Fibroblast of lung (primary cell): ENCODE data around the gene CCNY. TPM values are rescaled to one million over a fixed set of nuclear protein-coding genes. Genes with fewer than 3 reads are reported as not detected.
"Not testable (repeated sequence)": the region's sequence is repeated elsewhere in the genome, so short reads cannot be mapped to it uniquely, and the experiment has no call there.

ENCODE experiments used
- DNase-seq, 2 donors: peaks; one replicate each; pipeline versions ENCODE4 v3.0.0 to v3.0.0-alpha.2; 2010; ENCODE audit warnings: low read depth in 2 of 2
- H2AFZ ChIP-seq: 2 replicates; pipeline ENCODE4 v1.5.1; 2012; ENCODE audit warnings: low read length, control low read depth, inconsistent platforms
- H3K27ac ChIP-seq: 2 replicates; pipeline ENCODE4 v1.5.1; 2011; ENCODE audit warnings: low read length, control low read depth; ENCODE audit not compliant: insufficient read depth
- H3K27me3 ChIP-seq: 2 replicates; pipeline ENCODE4 v1.5.1; 2011; ENCODE audit warnings: mild to moderate bottlenecking, low read length; ENCODE audit not compliant: control insufficient read depth, insufficient read depth
- H3K36me3 ChIP-seq: 2 replicates; pipeline ENCODE4 v1.5.1; 2011; ENCODE audit warnings: low read length; ENCODE audit not compliant: control insufficient read depth, insufficient read depth
- H3K4me1 ChIP-seq: 2 replicates; pipeline ENCODE4 v1.5.1; 2011; ENCODE audit warnings: low read length; ENCODE audit not compliant: control insufficient read depth, insufficient read depth; ENCODE audit errors: extremely low read depth
- H3K4me2 ChIP-seq: 2 replicates; pipeline ENCODE4 v1.5.1; 2011; ENCODE audit warnings: low read length, control low read depth; ENCODE audit not compliant: insufficient read depth; ENCODE audit errors: extremely low read depth
- H3K4me3 ChIP-seq, 4 experiments: fragments of 200-600 bp in 1 of 4; sonication (generic) in 1 of 4; replicated peaks in 1 of 4; 2 replicates each; pipeline ENCODE4 v1.5.1; 2011 to 2016; ENCODE audit warnings: low read length in 4 of 4, low read depth in 3 of 4, mild to moderate bottlenecking in 3 of 4, control low read depth in 2 of 4, inconsistent platforms in 1 of 4, mixed read lengths in 1 of 4; ENCODE audit not compliant: insufficient read depth in 1 of 4; ENCODE audit errors: control extremely low read depth in 1 of 4
- H3K79me2 ChIP-seq: 2 replicates; pipeline ENCODE4 v1.5.1; 2012; ENCODE audit warnings: mild to moderate bottlenecking, low read length, inconsistent platforms; ENCODE audit not compliant: control insufficient read depth, insufficient read depth
- H3K9ac ChIP-seq: 2 replicates; pipeline ENCODE4 v1.5.1; 2011; ENCODE audit warnings: mild to moderate bottlenecking, low read length, control low read depth; ENCODE audit not compliant: insufficient read depth
- H3K9me3 ChIP-seq: 2 replicates; pipeline ENCODE4 v1.5.1; 2012; ENCODE audit warnings: low read depth, low read length; ENCODE audit not compliant: control insufficient read depth, insufficient read depth
- H4K20me1 ChIP-seq: 2 replicates; pipeline ENCODE4 v1.5.1; 2011; ENCODE audit warnings: low read length; ENCODE audit not compliant: control insufficient read depth, insufficient read depth; ENCODE audit errors: extremely low read depth
- EZH2 ChIP-seq: IDR thresholded peaks from 2 replicates; pipeline ENCODE4 v1.5.1; 2012; ENCODE audit warnings: low read length, control low read depth, mild to moderate bottlenecking; ENCODE audit errors: missing control alignments
- polyA plus RNA-seq, 2 donors: library from polyadenylated mRNA; depleted of rRNA in 1 of 2; stranded (reverse) in 1 of 2; unstranded in 1 of 2; fragments of >200 nt; gene quantifications; 2 replicates each; pipeline ENCODE4 v1.2.1, GENCODE V29; 2011 to 2012; ENCODE audit warnings: missing spikeins in 1 of 2
- total RNA-seq: library from RNA; depleted of rRNA; stranded (reverse); fragments of >200 nt; gene quantifications from 2 replicates; pipeline ENCODE4 v1.2.1, GENCODE V29; 2014
- TF ChIP-seq, protein P1 (sequence below), 2 donors: IDR thresholded peaks in 1 of 2; conservative IDR thresholded peaks in 1 of 2; 1 replicate in 1 of 2; 2 replicates in 1 of 2; pipeline ENCODE4 v1.5.1; 2011 to 2012; ENCODE audit warnings: low read length in 2 of 2, control low read depth in 1 of 2, inconsistent platforms in 1 of 2, low read depth in 1 of 2, mild to moderate bottlenecking in 1 of 2

Gene CCNY
- total and polyA plus RNA-seq, 2 donors (not counting 1 experiment from before 2014, with no cell fraction given), result 34.7 to 66.4 TPM

DNA sequence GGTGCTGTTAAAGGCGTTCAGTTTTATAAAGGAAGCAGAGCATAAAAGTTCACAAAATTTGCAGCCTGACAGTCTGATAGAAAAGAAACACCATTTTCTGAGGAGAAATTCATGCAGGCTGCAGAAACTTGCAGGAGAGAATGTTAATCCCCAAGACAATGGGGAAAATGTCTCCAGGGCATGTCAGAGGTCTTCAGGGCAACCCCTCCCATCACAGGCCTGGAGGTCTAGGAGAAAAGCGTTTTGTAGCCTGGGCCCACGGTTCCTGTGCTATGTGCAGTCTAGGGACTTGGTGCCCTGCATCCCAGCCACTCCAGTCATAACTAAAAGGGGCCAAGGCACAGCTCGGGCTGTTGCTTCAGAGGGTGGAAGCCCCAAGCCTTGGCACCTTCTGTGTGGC, 200.5 kb downstream of the CCNY start:
- H3K27ac ChIP-seq, result no peak overlapping the region
- H3K9me3 ChIP-seq, result no peaks in the 10 kb centered on the region
- no peaks in the 10 kb centered on the region for H3K27me3 ChIP-seq
- no peak overlapping the region for H2AFZ ChIP-seq
- no peaks in the 10 kb centered on the region for H4K20me1 ChIP-seq
- no peaks in the 10 kb centered on the region for H3K79me2 ChIP-seq
- no peak overlapping the region for H3K4me2 ChIP-seq
- H3K4me1 ChIP-seq, result no peaks in the 10 kb centered on the region
- TF ChIP-seq, protein P1, sequence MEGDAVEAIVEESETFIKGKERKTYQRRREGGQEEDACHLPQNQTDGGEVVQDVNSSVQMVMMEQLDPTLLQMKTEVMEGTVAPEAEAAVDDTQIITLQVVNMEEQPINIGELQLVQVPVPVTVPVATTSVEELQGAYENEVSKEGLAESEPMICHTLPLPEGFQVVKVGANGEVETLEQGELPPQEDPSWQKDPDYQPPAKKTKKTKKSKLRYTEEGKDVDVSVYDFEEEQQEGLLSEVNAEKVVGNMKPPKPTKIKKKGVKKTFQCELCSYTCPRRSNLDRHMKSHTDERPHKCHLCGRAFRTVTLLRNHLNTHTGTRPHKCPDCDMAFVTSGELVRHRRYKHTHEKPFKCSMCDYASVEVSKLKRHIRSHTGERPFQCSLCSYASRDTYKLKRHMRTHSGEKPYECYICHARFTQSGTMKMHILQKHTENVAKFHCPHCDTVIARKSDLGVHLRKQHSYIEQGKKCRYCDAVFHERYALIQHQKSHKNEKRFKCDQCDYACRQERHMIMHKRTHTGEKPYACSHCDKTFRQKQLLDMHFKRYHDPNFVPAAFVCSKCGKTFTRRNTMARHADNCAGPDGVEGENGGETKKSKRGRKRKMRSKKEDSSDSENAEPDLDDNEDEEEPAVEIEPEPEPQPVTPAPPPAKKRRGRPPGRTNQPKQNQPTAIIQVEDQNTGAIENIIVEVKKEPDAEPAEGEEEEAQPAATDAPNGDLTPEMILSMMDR (conservative IDR thresholded peaks at IDR 0.05 in 1 of 2, IDR thresholded peaks at IDR 0.05 in 1 of 2; ENCODE audit: low read depth in 1 of 2, low read length in 2 of 2), result no peak
- no peak for TF ChIP-seq EZH2
- no peak overlapping the region for H3K9ac ChIP-seq
- no peak overlapping the region for H3K4me3 ChIP-seq
- peaks cover 6% of the 10 kb centered on the region for H3K36me3 ChIP-seq
- no peak for DNase-seq

- DNase-seq, H3K9ac ChIP-seq, H3K9me3 ChIP-seq, H3K27me3 ChIP-seq, H3K27ac ChIP-seq, H3K4me3 ChIP-seq, H3K4me2 ChIP-seq, H3K4me1 ChIP-seq, H2AFZ ChIP-seq, H3K36me3 ChIP-seq, H3K79me2 ChIP-seq, H4K20me1 ChIP-seq: not testable (repeated sequence)
Observed at GRCh38 chr10:35537925-35538324, 201.6 kb downstream of the CCNY start.

DNA sequence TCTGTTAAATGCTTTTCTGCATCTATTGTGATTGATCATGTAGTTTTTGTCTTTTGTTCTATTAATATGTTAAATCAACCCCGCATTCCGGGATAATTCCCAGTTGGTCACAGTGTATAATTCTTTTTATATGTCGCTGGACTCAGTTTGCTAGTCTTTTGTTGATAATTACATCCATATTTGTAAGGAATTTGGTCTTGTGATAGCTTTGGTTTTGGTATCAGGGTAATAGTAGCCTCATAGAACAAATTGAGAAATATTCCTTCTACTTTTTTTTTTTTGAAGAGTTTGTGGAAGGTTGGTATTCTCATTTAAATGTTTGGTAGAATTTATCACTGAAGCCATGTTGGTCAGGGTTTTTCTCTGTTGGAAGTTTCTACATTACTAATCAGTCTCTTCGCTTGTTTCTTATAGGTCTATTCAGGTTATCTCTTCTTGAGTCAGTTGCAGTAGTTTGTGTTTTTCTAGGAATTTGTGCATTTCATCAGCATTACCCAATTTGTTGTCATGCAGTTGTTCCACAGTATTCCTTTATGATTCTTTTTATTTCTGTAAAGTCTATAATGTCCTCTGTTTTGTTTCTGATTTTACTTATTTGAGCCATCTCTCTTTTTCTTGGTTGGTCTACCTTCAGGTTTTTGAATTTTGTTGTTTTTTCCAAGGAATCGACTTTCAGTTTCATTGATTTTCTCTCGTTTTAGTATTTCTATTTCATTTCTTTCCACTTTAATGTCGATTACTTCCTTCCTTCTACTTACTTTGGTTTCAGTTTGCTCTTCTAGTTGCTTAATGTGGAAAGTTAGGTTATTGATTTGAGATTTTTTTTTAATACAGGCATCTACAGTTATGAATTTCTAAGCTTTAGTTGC, 204.2 kb downstream of the CCNY start:
- Histone ChIP-seq H3K36me3 (no peaks in the 10 kb centered on the region), H2AFZ (no peak overlapping the region), H3K9ac (no peak overlapping the region), H3K9me3 (no peaks in the 10 kb centered on the region), H3K4me3 (no peak overlapping the region), H3K4me2 (no peak overlapping the region), H3K79me2 (no peaks in the 10 kb centered on the region), H3K4me1 (no peaks in the 10 kb centered on the region), H3K27me3 (no peaks in the 10 kb centered on the region), H3K27ac (no peak overlapping the region), H4K20me1 (no peaks in the 10 kb centered on the region)
- DNase-seq, result no peak
- TF ChIP-seq, protein P1 (conservative IDR thresholded peaks at IDR 0.05 in 1 of 2, IDR thresholded peaks at IDR 0.05 in 1 of 2; ENCODE audit: low read depth in 1 of 2, low read length in 2 of 2), result no peak
- no peak for TF ChIP-seq EZH2
